Measurements from ENCODE around the gene SERPINB6. TPM values are rescaled to one million over a fixed set of nuclear protein-coding genes. Genes with fewer than 3 reads are reported as not detected.

The SERPINB6 gene
- total and polyA plus RNA-seq, 9 of the 15 experiments (the other 6 are each of a cell fraction or from before 2014, with no cell fraction given) = 86.6 to 211 (median 143) TPM

DNA sequence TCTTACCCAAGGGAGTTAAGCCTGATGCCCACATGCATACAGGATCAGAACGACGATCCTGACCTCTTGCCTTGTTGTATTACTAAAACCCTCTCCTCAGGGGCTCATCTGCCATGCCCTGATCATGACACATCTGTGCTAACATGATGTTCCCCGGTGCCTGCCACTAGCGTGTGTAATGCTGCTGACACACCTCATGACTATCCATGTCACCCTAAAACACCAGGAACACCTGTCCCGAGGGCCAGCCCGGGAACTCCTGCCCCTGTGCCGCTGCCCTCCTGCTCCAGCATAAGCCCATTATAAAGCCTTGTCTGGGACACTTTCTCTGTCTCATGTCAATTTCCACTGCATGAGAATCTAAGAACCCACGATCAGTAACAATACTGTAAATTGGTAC, 7.6 kb downstream of the SERPINB6 start:
- H3K9me3 ChIP-seq (replicated peaks; ENCODE audit: control insufficient read depth, insufficient read depth, low read depth, low read length) = no peaks in the 10 kb centered on the region
- no peaks in the 10 kb centered on the region for H3K27me3 ChIP-seq (ENCODE audit: control insufficient read depth in 2 of 2, insufficient read depth in 2 of 2, low read length in 2 of 2)
- H3K36me3 ChIP-seq (ENCODE audit: control insufficient read depth, insufficient read depth, low read length) = peaks cover 24% of the 10 kb centered on the region; the same call in 2 of the 3 replicates
- ChIA-PET CTCF (ENCODE audit: low intra/inter-chr PET ratio) (no interaction called here), POLR2A (interaction anchor here (0.9 to 2.0 kb wide), 3 partner anchors 8 to 60 kb away, joined by 4 to 10 read pairs (median 8); partner anchors contain the start of genes SERPINB6 and SERPINB9)
- intact Hi-C loops (cut with micrococcal nuclease) = no loop called here
- in situ Hi-C loops (cut with MboI) = no loop called here
- H3K27ac ChIP-seq (ENCODE audit: extremely low read depth, low read depth, low read length) = no peak overlapping the region; the same call in 2 of the 3 replicates
- no peaks in the 10 kb centered on the region for H3K9me1 ChIP-seq (ENCODE audit: control insufficient read depth, insufficient read depth, low read length)
- no peak overlapping the region for H2AFZ ChIP-seq (ENCODE audit: low read depth, low read length)
- DNase-seq (ENCODE audit: extremely low read depth in 1 of 4, low spot score in 3 of 4) (no peak), FAIRE-seq (no peak), ATAC-seq (no peak; the same call in none of the 3 replicates)
- 74% methylated on average over 8 of the region's 8 CpGs for WGBS (ENCODE audit: insufficient coverage, low coverage, missing lambda C conversion rate)
- H4K20me1 ChIP-seq (replicated peaks; ENCODE audit: control insufficient read depth, insufficient read depth, low read length) = no peaks in the 10 kb centered on the region
- H3K4me3 ChIP-seq = no peak overlapping the region
- peak overlapping the region; percentile 14 for H3K4me2 ChIP-seq (ENCODE audit: insufficient read depth, low read length)
- peak overlapping the region in 1 of 2 experiments; percentile 62; a peak in 1 of 4 replicates for H3K9ac ChIP-seq (ENCODE audit: insufficient read depth in 1 of 2, low read depth in 2 of 2, low read length in 2 of 2)
- H3K79me2 ChIP-seq (ENCODE audit: control insufficient read depth, insufficient read depth, low read length) = peaks cover 97% of the 10 kb centered on the region
- no TSS peak for BruUV-seq (replicated peaks)
- H3K4me1 ChIP-seq (replicated peaks in 1 of 2; ENCODE audit: control insufficient read depth in 2 of 2, insufficient read depth in 2 of 2, low read length in 2 of 2) = peaks cover 38 to 57% of the 10 kb centered on the region in 2 experiments
- TF ChIP-seq ZNF165 (CRISPR knock-in tag; IDR thresholded peaks at IDR 0.05; ENCODE audit: borderline replicate concordance) (no peak), RBM17 (IDR thresholded peaks at IDR 0.05; ENCODE audit: borderline replicate concordance, low read depth, low read length) (no peak), STAT5B (CRISPR knock-in tag; IDR thresholded peaks at IDR 0.05) (no peak), WHSC1 (IDR thresholded peaks at IDR 0.05; ENCODE audit: low read length) (peak; percentile 3), ARHGAP35 (IDR thresholded peaks at IDR 0.05; ENCODE audit: partially characterized antibody) (no peak), BRF2 (IDR thresholded peaks at IDR 0.05; ENCODE audit: borderline replicate concordance, insufficient read depth, insufficient read length) (no peak), TARDBP (IDR thresholded peaks at IDR 0.05) (no peak), ZNF3 (CRISPR knock-in tag; IDR thresholded peaks at IDR 0.05) (no peak), RBFOX2 (IDR thresholded peaks at IDR 0.05; ENCODE audit: low read depth, low read length) (0 out of 2 replicates have a peak, but pooled peaks have one; percentile 2), POLR2AphosphoS2 (IDR thresholded peaks at IDR 0.05; ENCODE audit: low read length) (0 out of 2 replicates have a peak, but pooled peaks have one; percentile 33), GABPB2 (CRISPR knock-in tag; conservative IDR thresholded peaks at IDR 0.05) (no peak), MAZ (CRISPR knock-in tag; conservative IDR thresholded peaks at IDR 0.05 in 1 of 2, IDR thresholded peaks at IDR 0.05 in 1 of 2) (no peak), L3MBTL2 (IDR thresholded peaks at IDR 0.05) (no peak), DIDO1 (tag; IDR thresholded peaks at IDR 0.05; ENCODE audit: low read depth) (no peak)
- TF ChIP-seq, protein P1, sequence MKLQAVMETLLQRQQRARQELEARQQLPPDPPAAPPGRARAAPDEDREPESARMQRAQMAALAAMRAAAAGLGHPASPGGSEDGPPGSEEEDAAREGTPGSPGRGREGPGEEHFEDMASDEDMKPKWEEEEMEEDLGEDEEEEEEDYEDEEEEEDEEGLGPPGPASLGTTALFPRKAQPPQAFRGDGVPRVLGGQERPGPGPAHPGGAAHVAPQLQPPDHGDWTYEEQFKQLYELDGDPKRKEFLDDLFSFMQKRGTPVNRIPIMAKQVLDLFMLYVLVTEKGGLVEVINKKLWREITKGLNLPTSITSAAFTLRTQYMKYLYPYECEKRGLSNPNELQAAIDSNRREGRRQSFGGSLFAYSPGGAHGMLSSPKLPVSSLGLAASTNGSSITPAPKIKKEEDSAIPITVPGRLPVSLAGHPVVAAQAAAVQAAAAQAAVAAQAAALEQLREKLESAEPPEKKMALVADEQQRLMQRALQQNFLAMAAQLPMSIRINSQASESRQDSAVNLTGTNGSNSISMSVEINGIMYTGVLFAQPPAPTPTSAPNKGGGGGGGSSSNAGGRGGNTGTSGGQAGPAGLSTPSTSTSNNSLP (IDR thresholded peaks at IDR 0.05; ENCODE audit: borderline replicate concordance, low read depth, low read length) = no peak
- TF ChIP-seq, protein P2, sequence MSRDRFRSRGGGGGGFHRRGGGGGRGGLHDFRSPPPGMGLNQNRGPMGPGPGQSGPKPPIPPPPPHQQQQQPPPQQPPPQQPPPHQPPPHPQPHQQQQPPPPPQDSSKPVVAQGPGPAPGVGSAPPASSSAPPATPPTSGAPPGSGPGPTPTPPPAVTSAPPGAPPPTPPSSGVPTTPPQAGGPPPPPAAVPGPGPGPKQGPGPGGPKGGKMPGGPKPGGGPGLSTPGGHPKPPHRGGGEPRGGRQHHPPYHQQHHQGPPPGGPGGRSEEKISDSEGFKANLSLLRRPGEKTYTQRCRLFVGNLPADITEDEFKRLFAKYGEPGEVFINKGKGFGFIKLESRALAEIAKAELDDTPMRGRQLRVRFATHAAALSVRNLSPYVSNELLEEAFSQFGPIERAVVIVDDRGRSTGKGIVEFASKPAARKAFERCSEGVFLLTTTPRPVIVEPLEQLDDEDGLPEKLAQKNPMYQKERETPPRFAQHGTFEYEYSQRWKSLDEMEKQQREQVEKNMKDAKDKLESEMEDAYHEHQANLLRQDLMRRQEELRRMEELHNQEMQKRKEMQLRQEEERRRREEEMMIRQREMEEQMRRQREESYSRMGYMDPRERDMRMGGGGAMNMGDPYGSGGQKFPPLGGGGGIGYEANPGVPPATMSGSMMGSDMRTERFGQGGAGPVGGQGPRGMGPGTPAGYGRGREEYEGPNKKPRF (IDR thresholded peaks at IDR 0.05; ENCODE audit: low read depth, low read length) = no peak
- TF ChIP-seq, protein P3, sequence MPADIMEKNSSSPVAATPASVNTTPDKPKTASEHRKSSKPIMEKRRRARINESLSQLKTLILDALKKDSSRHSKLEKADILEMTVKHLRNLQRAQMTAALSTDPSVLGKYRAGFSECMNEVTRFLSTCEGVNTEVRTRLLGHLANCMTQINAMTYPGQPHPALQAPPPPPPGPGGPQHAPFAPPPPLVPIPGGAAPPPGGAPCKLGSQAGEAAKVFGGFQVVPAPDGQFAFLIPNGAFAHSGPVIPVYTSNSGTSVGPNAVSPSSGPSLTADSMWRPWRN (IDR thresholded peaks at IDR 0.05; ENCODE audit: low read depth) = no peak

All from K562 (cell line).